ENCODE measurements around the gene TEX2. TPM values are rescaled to one million over a fixed set of nuclear protein-coding genes. Genes with fewer than 3 reads are reported as not detected.
"Not testable (repeated sequence)": the region's sequence is repeated elsewhere in the genome, so short reads cannot be mapped to it uniquely, and the experiment has no call there.

The TEX2 gene
- total RNA-seq, 1 experiment from 2014 or later, result 29.6 TPM

DNA sequence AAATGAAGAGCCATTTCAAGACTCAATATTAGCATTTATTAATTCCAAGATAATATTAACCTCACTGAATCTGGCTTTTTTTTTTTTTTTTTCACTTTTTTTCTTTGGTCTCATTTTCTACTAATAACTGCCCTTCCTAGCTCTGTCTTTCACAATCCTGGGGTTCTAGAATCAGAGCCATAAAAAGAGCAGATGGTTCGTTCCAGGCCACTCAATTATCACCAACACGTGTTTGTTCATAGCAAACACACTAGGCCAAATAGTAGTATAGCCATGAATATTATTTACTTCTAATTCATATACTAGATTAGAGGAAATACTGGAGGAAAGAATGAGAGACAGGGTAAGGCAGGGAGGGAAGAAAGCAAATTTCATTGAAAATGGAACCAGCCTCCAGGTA lies 39.8 kb downstream of the TEX2 start:
- in situ Hi-C loops (cut with HindIII; ENCODE audit: low pct_unique_long_range_greater_than_20kb, low sequenced_read_pairs), result no loop called here
- no peak for DNase-seq (ENCODE audit: low read depth, low spot score)

DNA sequence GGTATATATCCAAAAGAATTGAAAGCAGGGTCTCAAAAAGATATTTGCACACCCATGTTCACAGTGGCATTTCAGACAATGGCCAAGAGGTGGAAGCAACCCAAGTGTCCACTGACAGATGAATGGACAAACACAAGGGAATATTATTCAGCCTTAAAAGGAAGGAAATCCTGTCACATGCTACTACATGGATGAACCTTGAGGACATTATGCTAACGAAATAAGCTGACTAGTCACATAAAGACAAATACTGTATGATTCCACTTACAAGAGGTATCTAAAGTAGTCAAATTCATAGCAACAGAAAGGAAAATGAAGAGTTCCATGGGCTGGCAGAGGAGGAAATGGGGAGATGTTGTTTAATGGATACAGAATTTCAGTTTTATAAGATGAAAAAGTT lies 41.4 kb downstream of the TEX2 start:
- DNase-seq (ENCODE audit: low read depth, low spot score), result peak; percentile 38
- in situ Hi-C loops (cut with HindIII; ENCODE audit: low pct_unique_long_range_greater_than_20kb, low sequenced_read_pairs), result no loop called here

DNA sequence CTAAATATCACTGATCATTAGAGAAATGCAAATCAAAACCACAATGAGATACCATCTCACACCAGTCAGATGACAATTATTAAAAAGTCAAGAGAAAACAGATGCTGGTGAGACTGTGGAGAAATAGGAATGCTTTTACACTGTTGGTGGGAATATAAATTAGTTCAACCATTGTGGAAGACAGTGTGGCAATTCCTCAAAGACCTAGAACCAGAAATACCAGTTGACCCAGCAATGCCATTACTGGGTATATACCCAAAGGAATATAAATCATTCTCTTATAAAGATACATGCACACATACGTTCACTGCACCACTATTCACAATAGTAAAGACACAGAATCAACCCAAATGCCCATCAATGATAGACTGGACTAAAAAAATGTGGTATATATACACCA lies 42.5 kb downstream of the TEX2 start:
- in situ Hi-C loops (cut with HindIII; ENCODE audit: low pct_unique_long_range_greater_than_20kb, low sequenced_read_pairs); DNase-seq (ENCODE audit: low read depth, low spot score): not testable (repeated sequence)

DNA sequence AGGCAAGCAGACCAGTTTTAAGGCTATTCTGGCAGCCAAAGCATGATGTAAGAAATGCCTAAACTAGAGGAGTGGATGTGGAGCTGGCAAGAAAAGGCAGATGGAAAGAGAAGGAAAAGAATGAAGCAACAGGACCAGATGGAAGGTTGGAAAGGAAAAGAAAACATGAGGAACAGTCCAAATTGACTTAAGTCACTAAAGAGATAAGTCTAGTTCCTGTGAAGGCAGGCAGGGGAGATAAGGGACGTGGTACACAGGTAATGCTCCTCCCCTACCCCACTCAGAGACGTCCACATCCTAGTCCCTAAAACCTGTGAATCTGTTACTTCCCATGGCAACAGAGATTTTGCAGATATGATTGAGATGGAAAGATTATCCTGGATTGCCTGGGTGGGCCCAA lies 43.5 kb downstream of the TEX2 start:
- in situ Hi-C loops (cut with HindIII; ENCODE audit: low pct_unique_long_range_greater_than_20kb, low sequenced_read_pairs), result no loop called here
- no peak for DNase-seq (ENCODE audit: low read depth, low spot score)

DNA sequence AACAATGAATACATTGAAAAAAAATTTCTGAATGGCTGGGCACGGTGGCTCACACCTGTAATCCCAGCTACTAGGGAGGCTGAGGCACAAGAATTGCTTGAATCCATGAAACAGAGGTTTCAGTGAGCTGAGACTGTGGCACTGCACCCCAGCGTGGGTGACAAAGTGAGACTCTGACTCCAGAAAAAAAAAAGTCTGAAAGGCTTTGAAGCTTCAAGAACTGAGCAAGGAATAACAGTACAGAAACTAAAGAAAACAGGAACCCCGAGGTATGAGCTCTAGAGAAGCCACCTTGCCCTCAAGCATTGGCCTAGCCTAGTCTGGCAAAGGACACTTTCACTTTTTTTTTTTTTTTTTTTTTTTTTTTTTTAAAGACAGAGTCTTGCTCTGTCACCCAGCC lies 45.0 kb downstream of the TEX2 start:
- in situ Hi-C loops (cut with HindIII; ENCODE audit: low pct_unique_long_range_greater_than_20kb, low sequenced_read_pairs), result no loop called here
- DNase-seq (ENCODE audit: low read depth, low spot score), result no peak

DNA sequence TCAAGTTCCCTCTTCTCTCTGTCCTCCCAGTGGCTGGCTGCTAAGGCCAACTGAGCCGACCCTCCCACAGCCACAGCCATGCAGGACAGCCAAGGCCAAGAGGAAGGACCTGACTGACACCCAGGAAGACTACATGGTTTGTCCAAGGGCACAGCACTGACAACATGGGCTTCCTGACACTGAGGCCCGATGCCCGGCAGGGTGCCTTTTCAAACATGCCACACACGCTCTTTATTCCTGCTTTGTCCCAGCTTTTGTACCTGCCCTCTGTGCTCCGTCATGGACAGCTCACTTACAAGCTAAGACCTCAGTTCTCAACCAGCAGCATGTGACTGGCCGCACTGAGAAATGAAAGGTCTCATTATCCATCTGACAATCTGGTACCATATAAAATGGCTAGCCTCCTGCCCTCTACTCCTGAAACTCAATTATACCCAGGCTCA lies 45.8 kb downstream of the TEX2 start:
- peak; percentile 90 for DNase-seq (ENCODE audit: low read depth, low spot score)
- in situ Hi-C loops (cut with HindIII; ENCODE audit: low pct_unique_long_range_greater_than_20kb, low sequenced_read_pairs), result no loop called here

DNA sequence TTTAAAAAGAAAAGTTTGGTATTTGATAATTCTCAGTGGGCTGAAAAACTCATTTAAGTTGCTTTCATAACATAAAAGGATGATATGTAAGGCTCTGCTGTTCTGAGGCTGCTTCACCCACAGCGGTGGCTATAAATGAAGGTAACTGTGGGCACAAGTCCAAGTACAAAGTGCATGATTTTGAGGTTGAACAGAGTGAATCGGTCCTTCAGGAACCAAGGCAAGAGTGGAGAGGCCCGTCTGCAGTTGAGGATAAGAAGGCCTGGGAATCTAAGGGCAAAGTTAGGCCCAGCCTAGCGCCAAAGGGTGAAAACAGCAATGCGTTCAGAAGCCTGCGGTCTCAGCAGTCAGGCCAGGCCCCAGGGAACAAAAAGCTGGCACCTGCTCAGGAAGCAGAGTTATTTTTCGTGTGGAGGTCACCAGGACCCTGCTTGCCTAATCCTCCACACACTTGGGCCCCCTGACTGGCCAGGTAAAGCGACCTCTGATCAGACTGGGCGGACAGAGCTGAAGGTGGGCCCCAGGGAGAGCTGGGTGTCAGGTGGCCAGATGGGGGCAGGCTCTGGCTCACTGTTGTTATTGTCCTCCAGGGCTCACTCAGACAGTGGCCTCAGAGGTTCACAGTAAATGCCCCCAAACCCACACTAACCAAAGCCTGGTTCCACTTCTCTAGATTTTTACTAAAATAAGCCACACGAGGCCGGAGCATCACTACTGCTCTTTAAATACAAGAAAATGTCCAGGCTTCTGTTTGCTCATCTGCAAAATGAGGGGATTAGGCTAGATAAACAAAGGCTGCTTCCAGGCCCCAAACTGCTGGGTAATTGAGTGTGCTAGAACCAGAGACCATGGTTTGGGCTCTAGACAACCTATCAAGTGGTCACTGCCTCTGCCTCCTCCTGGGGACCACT lies 46.5 kb downstream of the TEX2 start:
- DNase-seq (ENCODE audit: low read depth, low spot score), result peak; percentile 14
- in situ Hi-C loops (cut with HindIII; ENCODE audit: low pct_unique_long_range_greater_than_20kb, low sequenced_read_pairs), result no loop called here

DNA sequence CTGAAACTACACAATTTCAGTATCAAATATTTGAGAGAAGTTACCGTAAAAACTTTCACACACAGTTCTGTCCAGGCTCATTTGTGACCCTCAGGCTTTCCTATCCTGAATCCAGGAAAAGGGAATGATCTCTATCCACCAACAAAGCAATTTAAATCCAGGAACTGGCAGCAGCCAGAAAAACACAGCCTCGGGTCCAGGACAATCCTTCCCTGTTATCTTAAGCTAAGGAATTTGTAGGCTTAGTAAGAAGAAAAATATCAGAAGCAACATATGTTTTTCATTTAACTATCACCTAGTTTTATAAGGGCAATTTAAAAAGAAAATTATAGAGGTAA lies 47.1 kb downstream of the TEX2 start:
- in situ Hi-C loops (cut with HindIII; ENCODE audit: low pct_unique_long_range_greater_than_20kb, low sequenced_read_pairs), result no loop called here
- no peak for DNase-seq (ENCODE audit: low read depth, low spot score)

DNA sequence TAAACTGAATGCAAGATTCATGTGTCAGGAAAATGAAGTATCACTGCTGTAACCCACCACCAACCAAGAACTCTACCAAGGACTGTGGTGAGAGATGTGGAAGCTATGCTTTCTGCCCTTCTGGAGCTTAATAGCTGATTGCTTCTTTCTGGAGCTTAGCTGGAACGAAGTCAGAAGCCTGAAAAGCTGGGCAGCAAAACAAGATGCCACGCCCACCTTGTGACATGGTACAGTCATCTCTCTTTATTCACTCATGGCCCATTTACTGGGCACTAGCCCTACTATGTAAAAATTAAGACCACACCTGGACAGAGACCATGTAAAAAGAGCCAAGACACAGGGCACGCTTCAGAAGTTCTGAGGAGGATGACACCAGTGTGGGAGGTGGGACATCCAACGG lies 48.1 kb downstream of the TEX2 start:
- DNase-seq (ENCODE audit: low read depth, low spot score), result no peak
- in situ Hi-C loops (cut with HindIII; ENCODE audit: low pct_unique_long_range_greater_than_20kb, low sequenced_read_pairs), result no loop called here

DNA sequence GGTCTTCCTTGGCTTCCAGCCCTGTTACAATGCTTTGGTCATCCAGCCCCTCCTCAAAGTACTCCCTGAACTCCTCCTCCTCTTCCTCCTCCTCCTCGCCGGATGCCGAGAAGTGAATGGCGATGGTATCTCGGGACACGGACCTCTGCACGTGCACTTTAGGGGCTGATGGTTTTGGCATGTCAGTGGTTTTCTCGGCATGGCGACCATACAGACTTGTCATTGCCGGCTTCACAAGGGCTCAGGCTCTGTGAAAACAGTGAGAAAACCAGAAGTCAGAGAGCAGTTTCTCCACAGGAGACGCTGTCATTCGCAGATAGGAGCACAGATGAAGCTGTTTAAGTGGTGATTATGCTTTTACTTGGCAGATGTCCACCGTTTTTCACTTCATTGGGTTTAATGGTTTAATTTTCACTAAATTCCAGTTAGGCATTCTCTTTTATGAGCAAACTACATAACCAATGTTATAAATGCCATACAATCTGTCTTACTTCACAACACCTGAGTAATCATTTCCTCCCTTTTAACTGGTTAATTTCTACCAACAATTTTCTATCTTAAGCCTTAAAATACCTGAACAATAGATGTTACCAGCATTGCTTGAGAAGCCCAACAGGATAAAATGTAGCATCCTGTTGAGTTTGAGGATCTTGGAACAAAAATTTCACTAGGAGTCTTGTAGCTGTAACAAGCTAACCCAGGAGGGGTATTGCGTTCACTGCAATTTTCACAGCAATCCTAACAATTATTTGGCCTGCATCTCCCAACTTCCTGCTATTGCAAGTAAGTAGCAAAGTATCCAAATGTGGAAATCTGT lies 48.9 kb downstream of the TEX2 start:
- in situ Hi-C loops (cut with HindIII; ENCODE audit: low pct_unique_long_range_greater_than_20kb, low sequenced_read_pairs), result no loop called here
- DNase-seq (ENCODE audit: low read depth, low spot score), result no peak

DNA sequence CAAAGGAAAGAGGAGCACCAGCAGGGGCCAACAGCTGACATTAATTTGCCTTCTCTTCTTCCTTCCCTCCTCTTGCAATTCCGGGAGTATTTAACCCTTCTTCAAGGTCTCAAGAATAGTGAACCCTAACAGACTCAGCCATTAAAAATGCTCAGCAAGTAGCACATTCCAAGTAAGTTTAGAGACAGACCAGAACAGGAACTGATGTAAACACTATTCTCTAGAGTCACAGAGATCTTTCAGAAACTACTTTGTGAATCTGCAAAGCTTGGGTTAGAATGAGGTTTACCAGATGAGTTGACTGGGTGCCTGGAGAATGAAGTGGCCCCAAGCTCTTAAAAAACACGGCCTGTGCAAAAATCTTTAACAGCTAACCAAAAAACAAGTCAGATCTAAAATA lies 50.9 kb downstream of the TEX2 start:
- in situ Hi-C loops (cut with HindIII; ENCODE audit: low pct_unique_long_range_greater_than_20kb, low sequenced_read_pairs), result no loop called here
- no peak for DNase-seq (ENCODE audit: low read depth, low spot score)

DNA sequence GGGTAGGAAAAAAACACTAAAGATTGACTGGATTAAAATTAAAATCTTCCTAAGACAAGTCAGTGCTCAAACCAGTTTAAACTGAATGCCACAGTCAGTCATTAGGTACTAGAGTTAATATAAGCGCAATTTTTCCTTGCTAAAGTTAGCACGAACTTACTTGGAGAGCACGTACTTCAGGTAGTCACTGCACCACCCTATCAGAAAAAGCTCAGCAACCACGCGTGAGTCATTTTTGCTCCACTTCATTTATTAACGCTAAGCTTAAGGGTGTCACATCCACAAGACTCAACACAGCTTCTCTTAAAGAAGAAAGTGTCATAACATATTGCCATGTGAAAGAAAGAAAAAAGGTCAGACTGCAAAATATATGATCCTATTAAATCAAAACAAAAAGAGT lies 53.1 kb downstream of the TEX2 start:
- no peak for DNase-seq (ENCODE audit: low read depth, low spot score)
- in situ Hi-C loops (cut with HindIII; ENCODE audit: low pct_unique_long_range_greater_than_20kb, low sequenced_read_pairs), result no loop called here

DNA sequence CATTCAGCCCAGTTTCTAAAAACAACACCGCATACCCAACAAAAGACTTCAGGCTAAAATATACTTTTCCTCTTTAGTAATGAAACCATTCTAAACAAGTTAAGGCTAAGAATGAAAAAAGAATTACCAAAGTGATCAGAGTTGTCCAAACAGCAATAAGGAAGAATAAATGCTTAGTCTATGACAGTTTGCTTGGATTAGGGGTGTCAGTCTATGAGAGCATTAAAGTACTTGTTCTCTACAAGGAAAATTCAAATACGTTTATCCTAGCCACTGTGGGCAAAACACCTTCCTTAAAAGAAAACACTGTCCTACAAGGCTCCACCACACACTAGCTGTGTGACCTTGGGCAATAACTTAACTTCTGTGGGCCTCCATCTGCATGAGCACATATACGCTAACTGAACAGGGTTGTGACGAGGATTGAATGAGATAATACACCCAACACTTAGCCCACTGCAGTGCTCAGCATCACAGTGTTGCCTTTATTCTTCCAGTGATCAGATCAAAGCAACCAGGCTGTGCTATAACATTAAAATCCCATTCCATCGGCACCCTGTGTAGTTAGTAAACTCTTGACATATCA lies 53.6 kb downstream of the TEX2 start:
- in situ Hi-C loops (cut with HindIII; ENCODE audit: low pct_unique_long_range_greater_than_20kb, low sequenced_read_pairs), result no loop called here
- DNase-seq (ENCODE audit: low read depth, low spot score), result no peak

DNA sequence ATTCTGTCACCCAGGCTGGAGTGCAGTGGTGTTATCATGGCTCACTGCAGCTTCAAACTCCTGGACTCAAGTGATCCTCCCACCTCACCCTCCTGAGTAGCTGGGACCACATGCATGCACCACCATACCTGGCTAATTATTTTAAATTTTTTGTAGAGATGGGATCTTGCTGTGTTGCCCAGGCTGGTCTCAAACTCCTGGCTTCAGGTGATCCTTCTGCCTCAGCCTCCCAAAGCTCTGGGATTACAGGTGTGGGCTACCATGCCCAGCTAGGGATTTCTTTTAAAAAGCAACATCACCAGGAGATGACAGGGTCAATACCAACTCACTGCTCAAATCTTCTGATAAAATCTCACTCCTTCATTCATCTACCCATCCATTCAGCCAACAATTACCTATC lies 54.4 kb downstream of the TEX2 start:
- DNase-seq (ENCODE audit: low read depth, low spot score); in situ Hi-C loops (cut with HindIII; ENCODE audit: low pct_unique_long_range_greater_than_20kb, low sequenced_read_pairs): not testable (repeated sequence)

DNA sequence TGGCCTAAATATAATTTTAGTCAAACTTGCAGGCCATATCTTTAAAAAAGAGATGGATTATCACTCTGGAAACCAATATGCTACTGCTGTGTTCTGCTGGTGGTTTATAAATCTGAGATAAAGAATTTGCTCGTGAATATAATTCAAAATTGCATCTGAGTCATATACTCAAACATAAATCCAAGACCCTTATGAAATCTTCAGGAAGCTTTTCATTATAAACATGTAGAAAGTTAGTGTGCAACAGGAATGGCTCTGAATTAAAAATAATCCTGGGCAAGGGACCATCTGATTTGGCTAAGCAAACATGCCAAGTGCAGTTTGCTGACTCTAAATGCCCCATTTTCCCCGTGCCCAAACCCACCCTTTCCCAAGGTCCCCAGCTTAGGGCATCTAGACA lies 57.3 kb downstream of the TEX2 start:
- in situ Hi-C loops (cut with HindIII; ENCODE audit: low pct_unique_long_range_greater_than_20kb, low sequenced_read_pairs), result no loop called here
- no peak for DNase-seq (ENCODE audit: low read depth, low spot score)

DNA sequence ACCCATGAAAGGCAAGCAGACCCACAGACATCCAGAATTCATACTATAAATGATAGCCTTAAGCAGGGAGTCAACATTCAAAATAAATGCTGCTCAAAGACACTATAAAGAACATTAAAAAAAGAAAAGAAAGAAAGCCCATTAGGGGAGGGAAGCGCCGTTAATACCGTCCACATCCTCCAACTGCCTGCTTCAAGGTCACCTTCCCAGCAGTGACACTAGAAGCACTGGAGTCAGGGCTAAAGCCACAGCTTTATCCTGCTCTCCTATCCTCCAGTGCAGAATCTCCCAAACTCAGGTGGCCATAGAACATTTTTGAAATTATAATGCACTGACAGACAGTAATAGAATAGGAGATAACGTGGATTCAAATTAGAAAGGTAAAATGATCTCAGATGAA lies 59.4 kb downstream of the TEX2 start:
- in situ Hi-C loops (cut with HindIII; ENCODE audit: low pct_unique_long_range_greater_than_20kb, low sequenced_read_pairs), result no loop called here
- DNase-seq (ENCODE audit: low read depth, low spot score), result no peak

DNA sequence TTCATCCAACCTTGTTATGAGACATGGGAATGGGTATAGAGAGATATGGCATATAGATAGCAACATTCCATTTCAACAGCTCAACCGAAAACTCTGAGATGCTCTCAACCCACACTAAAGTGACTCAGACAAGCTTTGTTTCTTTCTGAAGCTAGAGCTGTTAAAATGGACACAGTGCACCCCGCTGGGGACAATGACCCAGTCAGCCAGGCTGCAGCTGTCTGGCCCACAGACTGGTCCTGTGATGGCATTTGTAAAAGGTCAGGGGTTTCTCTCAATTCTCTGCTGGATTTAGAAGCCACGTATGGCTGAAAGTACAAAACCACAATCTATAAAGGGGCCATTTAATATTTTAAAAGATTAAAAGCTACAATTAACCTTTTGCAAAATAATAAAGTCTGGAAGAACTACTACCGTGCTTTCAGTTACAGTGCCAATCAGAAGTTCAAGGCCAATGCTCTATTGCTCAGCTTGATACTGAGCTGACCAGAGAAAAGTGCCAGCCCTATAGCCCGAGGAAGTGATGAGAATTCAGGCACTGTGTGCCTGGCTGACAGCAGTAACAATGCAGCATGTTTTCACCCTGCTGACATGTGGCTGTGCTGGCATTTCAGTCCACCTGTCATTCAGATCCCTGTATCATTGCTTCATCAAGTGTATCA lies 60.2 kb downstream of the TEX2 start:
- peak; percentile 95 for DNase-seq (ENCODE audit: low read depth, low spot score)
- in situ Hi-C loops (cut with HindIII; ENCODE audit: low pct_unique_long_range_greater_than_20kb, low sequenced_read_pairs), result no loop called here
